Testis (tissue), 2 donors: ENCODE results near the gene SLF2.
A peak's percentile ranks its signal among the peaks of the same experiment; 100 is the strongest.

Experiments used
- CTCF ChIP-seq, 3 experiments: fragments of 450-650 bp in 2 of 3; fragments of 200-600 bp in 1 of 3; sonication (generic) in 1 of 3; IDR thresholded peaks; one replicate each; pipeline ENCODE4 v1.5.1; 2016 to 2019; ENCODE audit warnings: antibody characterized with exemption in 3 of 3, mild to moderate bottlenecking in 2 of 3, moderate library complexity in 1 of 3
- POLR2A ChIP-seq: fragments of 450-650 bp; IDR thresholded peaks from one replicate; pipeline ENCODE4 v1.6.1; 2017; ENCODE audit warnings: antibody characterized with exemption, mild to moderate bottlenecking, moderate library complexity

GRCh38 chr10:100912605-100913469, at the start of gene SLF2:
- peak in 1 of 3 experiments; percentile 5 for TF ChIP-seq CTCF (IDR thresholded peaks at IDR 0.05)
- TF ChIP-seq POLR2A: peak; percentile 33
